IMR-90 (cell line): ENCODE measurements around the gene RAB5B. TPM values are rescaled to one million over a fixed set of nuclear protein-coding genes. Genes with fewer than 3 reads are reported as not detected.
A peak's percentile ranks its signal among the peaks of the same experiment; 100 is the strongest.

ENCODE experiments used
- ATAC-seq: fragments of 200-7000 bp; cut with Tn5 transposase; 2 replicates; pipeline ENCODE4 v1.9.1; 2020; ENCODE audit warnings: low read depth, mild to moderate bottlenecking, moderate library complexity
- BruUV-seq: library from RNA; stranded (reverse); fragments of 400-500 nt; replicated peaks from 2 replicates; lab custom pipeline; 2021; lab: Mats Ljungman, UMichigan
- CTCF ChIA-PET: fragments of 300-600 bp; formaldehyde crosslinking; extraction: SDS; loops from one replicate; lab custom pipeline; 2021; ENCODE audit warnings: antibody characterized with exemption; lab: Yijun Ruan, JAX
- POLR2A ChIA-PET: fragments of 300-600 bp; sonication (Branson Sonifier 250); formaldehyde crosslinking; loops from one replicate; lab custom pipeline; 2022; ENCODE audit warnings: antibody characterized with exemption; ENCODE audit not compliant: unreplicated experiment; lab: Charles Lee
- DNase-seq: peaks from one replicate; pipeline ENCODE4 v3.0.0; 2013
- H2AFZ ChIP-seq: replicated peaks from 2 replicates; pipeline ENCODE3; 2013; ENCODE audit warnings: low read length, mild to moderate bottlenecking; ENCODE audit not compliant: poor library complexity
- H2AK5ac ChIP-seq: 2 replicates; pipeline ENCODE4 v1.6.1; 2013; ENCODE audit warnings: low read depth, low read length, inconsistent platforms
- H2AK9ac ChIP-seq: replicated peaks from 2 replicates; pipeline ENCODE3; 2013; ENCODE audit warnings: mild to moderate bottlenecking, low read depth, low read length, moderate library complexity; ENCODE audit not compliant: poor library complexity
- H2BK120ac ChIP-seq: 2 replicates; pipeline ENCODE4 v1.6.1; 2013; ENCODE audit warnings: low read depth, low read length, inconsistent platforms
- H2BK15ac ChIP-seq: 3 replicates; pipeline ENCODE4 v1.6.1; 2013; ENCODE audit warnings: low read depth, low read length, inconsistent platforms
- H2BK20ac ChIP-seq: 2 replicates; pipeline ENCODE4 v1.6.1; 2013; ENCODE audit warnings: low read depth, mild to moderate bottlenecking, inconsistent platforms, low read length, moderate library complexity
- H2BK5ac ChIP-seq: 2 replicates; pipeline ENCODE4 v1.6.1; 2013; ENCODE audit warnings: mild to moderate bottlenecking, low read depth, low read length, inconsistent platforms; ENCODE audit not compliant: poor library complexity, severe bottlenecking
- H3K14ac ChIP-seq: replicated peaks from 2 replicates; pipeline ENCODE4 v1.6.1; 2013; ENCODE audit warnings: low read depth, low read length, inconsistent platforms
- H3K18ac ChIP-seq: 2 replicates; pipeline ENCODE4 v1.6.1; 2013; ENCODE audit warnings: low read depth, low read length, control low read depth
- H3K23ac ChIP-seq: 2 replicates; pipeline ENCODE4 v1.6.1; 2013; ENCODE audit warnings: low read depth, low read length, inconsistent platforms
- H3K27ac ChIP-seq: 2 replicates; pipeline ENCODE4 v1.5.1; 2013; ENCODE audit warnings: mild to moderate bottlenecking, control low read depth, low read length; ENCODE audit not compliant: insufficient read depth
- H3K27me3 ChIP-seq: 2 replicates; pipeline ENCODE4 v1.6.1; 2013; ENCODE audit warnings: low read length; ENCODE audit not compliant: control insufficient read depth, insufficient read depth
- H3K36me3 ChIP-seq: 2 replicates; pipeline ENCODE4 v1.6.1; 2013; ENCODE audit warnings: low read length, mixed read lengths; ENCODE audit not compliant: control insufficient read depth, insufficient read depth
- H3K4ac ChIP-seq: 2 replicates; pipeline ENCODE4 v1.6.1; 2013; ENCODE audit warnings: low read depth, low read length, inconsistent platforms
- H3K4me1 ChIP-seq: 2 replicates; pipeline ENCODE4 v1.6.1; 2013; ENCODE audit warnings: low read length, mixed read lengths; ENCODE audit not compliant: control insufficient read depth, insufficient read depth
- H3K4me2 ChIP-seq: 2 replicates; pipeline ENCODE4 v1.6.1; 2013; ENCODE audit warnings: low read depth, mild to moderate bottlenecking, control low read depth, low read length, moderate library complexity
- H3K4me3 ChIP-seq: 2 replicates; pipeline ENCODE4 v1.5.1; 2013; ENCODE audit warnings: low read depth, mild to moderate bottlenecking, control low read depth, low read length, moderate library complexity; ENCODE audit not compliant: insufficient read depth
- H3K56ac ChIP-seq: 2 replicates; pipeline ENCODE4 v1.6.1; 2013; ENCODE audit warnings: low read length, inconsistent platforms; ENCODE audit not compliant: insufficient read depth; ENCODE audit errors: extremely low read depth
- H3K79me1 ChIP-seq, 2 experiments: 2 replicates each; pipeline ENCODE4 v1.6.1; 2013; ENCODE audit warnings: low read length in 2 of 2, inconsistent platforms in 1 of 2, low read depth in 1 of 2
- H3K9ac ChIP-seq: 2 replicates; pipeline ENCODE4 v1.6.1; 2013; ENCODE audit warnings: low read depth, low read length, control low read depth
- H3K9me1 ChIP-seq: 2 replicates; pipeline ENCODE4 v1.6.1; 2013; ENCODE audit warnings: low read length, inconsistent platforms; ENCODE audit not compliant: insufficient read depth
- H3K9me3 ChIP-seq: 2 replicates; pipeline ENCODE4 v1.6.1; 2013; ENCODE audit warnings: low read length; ENCODE audit not compliant: control insufficient read depth, insufficient read depth
- H4K20me1 ChIP-seq: 2 replicates; pipeline ENCODE4 v1.6.1; 2013; ENCODE audit warnings: low read length, inconsistent platforms; ENCODE audit not compliant: insufficient read depth
- H4K5ac ChIP-seq: 2 replicates; pipeline ENCODE4 v1.6.1; 2013; ENCODE audit warnings: mild to moderate bottlenecking, low read depth, low read length, control low read depth
- H4K8ac ChIP-seq, 2 experiments: 2 replicates each; pipeline ENCODE4 v1.6.1; 2013; ENCODE audit warnings: low read depth in 2 of 2, low read length in 2 of 2, control low read depth in 1 of 2, inconsistent platforms in 1 of 2
- H4K91ac ChIP-seq: 2 replicates; pipeline ENCODE4 v1.6.1; 2013; ENCODE audit warnings: low read depth, low read length, inconsistent platforms; ENCODE audit not compliant: insufficient read depth
- BHLHE40 ChIP-seq: fragments of 150-350 bp; IDR thresholded peaks from 2 replicates; pipeline ENCODE4 v1.6.1; 2016; ENCODE audit warnings: mild to moderate bottlenecking, low read depth, low read length
- CEBPB ChIP-seq: IDR thresholded peaks from 2 replicates; pipeline ENCODE4 v1.6.1; 2012; ENCODE audit warnings: low read depth, low read length, improper control_type of control experiment
- CHD1 ChIP-seq: IDR thresholded peaks from 2 replicates; pipeline ENCODE4 v1.6.1; 2012; ENCODE audit warnings: low read depth, low read length, improper control_type of control experiment
- ELK1 ChIP-seq: fragments of 150-350 bp; IDR thresholded peaks from 2 replicates; pipeline ENCODE4 v1.6.1; 2016; ENCODE audit warnings: low read depth, mild to moderate bottlenecking, low read length, moderate library complexity, borderline replicate concordance
- FOS ChIP-seq: fragments of 150-350 bp; IDR thresholded peaks from 2 replicates; pipeline ENCODE4 v1.6.1; 2016; ENCODE audit warnings: low read depth, low read length
- MAFK ChIP-seq: IDR thresholded peaks from 2 replicates; pipeline ENCODE4 v1.6.1; 2012; ENCODE audit warnings: low read depth, low read length, improper control_type of control experiment
- MAZ ChIP-seq: IDR thresholded peaks from 2 replicates; pipeline ENCODE4 v1.6.1; 2012; ENCODE audit warnings: low read depth, mild to moderate bottlenecking, low read length, improper control_type of control experiment, moderate library complexity, borderline replicate concordance
- MXI1 ChIP-seq: IDR thresholded peaks from 2 replicates; pipeline ENCODE4 v1.6.1; 2012; ENCODE audit warnings: low read depth, mild to moderate bottlenecking, low read length, moderate library complexity, borderline replicate concordance
- RAD21 ChIP-seq: IDR thresholded peaks from 2 replicates; pipeline ENCODE4 v1.6.1; 2012; ENCODE audit warnings: low read length, improper control_type of control experiment
- RCOR1 ChIP-seq: IDR thresholded peaks from 2 replicates; pipeline ENCODE4 v1.6.1; 2012; ENCODE audit warnings: mild to moderate bottlenecking, low read length, improper control_type of control experiment; ENCODE audit not compliant: insufficient replicate concordance
- RFX5 ChIP-seq: IDR thresholded peaks from 2 replicates; pipeline ENCODE4 v1.8.0; 2012; ENCODE audit warnings: low read depth, mild to moderate bottlenecking, low read length, moderate library complexity
- SMC3 ChIP-seq: fragments of 150-350 bp; IDR thresholded peaks from 2 replicates; pipeline ENCODE4 v1.6.1; 2016; ENCODE audit warnings: low read depth, mild to moderate bottlenecking, antibody characterized with exemption, low read length, moderate library complexity
- USF2 ChIP-seq: fragments of 150-350 bp; IDR thresholded peaks from 2 replicates; pipeline ENCODE4 v1.6.1; 2017; ENCODE audit warnings: mild to moderate bottlenecking, antibody characterized with exemption, low read length, low read depth
- WGBS, 2 experiments: methylation state at CpG; one replicate each; pipeline versions ENCODE4 v1.1.5 to v1.1.7; 2013; ENCODE audit warnings: missing lambda C conversion rate in 2 of 2; ENCODE audit not compliant: insufficient read length in 1 of 2; ENCODE audit errors: extremely low coverage in 2 of 2; 5-methylcytosine and 5-hydroxymethylcytosine counted together
- dilution Hi-C: fragments of 300-500 bp; cut with HindIII; formaldehyde crosslinking; loops from one replicate; pipeline ENCODE4 v1.14.3; 2018; ENCODE audit warnings: low sequenced_read_pairs; ENCODE audit not compliant: unreplicated experiment
- in situ Hi-C: fragments of 300-500 bp; cut with MboI; formaldehyde crosslinking; loops from 3 replicates; pipeline ENCODE4 v1.14.3; 2019; ENCODE audit warnings: low sequenced_read_pairs, inconsistent platforms, mixed read lengths
- intact Hi-C: fragments of 100-400 bp; cut with micrococcal nuclease; formaldehyde crosslinking; loops from 2 replicates; pipeline ENCODE4 v1.10.0; 2022
- polyA plus RNA-seq, 3 experiments: library from polyadenylated mRNA; depleted of rRNA; stranded (reverse); fragments of >200 nt; gene quantifications; 2 replicates each; pipeline ENCODE4 v1.2.3, GENCODE V29; 2012; ENCODE audit warnings: low replicate concordance in 1 of 3
- total RNA-seq: library from RNA; depleted of rRNA; stranded (reverse); fragments of >200 nt; gene quantifications from 2 replicates; pipeline ENCODE4 v1.2.3, GENCODE V29; 2012
- TF ChIP-seq, protein P1 (sequence below): conservative IDR thresholded peaks from 2 replicates; pipeline ENCODE4 v1.5.1; 2012; ENCODE audit warnings: mild to moderate bottlenecking, low read depth, low read length, improper control_type of control experiment

RAB5B gene
- total and polyA plus RNA-seq, 2 of the 4 experiments (the other 2 are of a cell fraction), result 56.5 to 99.2 TPM

DNA sequence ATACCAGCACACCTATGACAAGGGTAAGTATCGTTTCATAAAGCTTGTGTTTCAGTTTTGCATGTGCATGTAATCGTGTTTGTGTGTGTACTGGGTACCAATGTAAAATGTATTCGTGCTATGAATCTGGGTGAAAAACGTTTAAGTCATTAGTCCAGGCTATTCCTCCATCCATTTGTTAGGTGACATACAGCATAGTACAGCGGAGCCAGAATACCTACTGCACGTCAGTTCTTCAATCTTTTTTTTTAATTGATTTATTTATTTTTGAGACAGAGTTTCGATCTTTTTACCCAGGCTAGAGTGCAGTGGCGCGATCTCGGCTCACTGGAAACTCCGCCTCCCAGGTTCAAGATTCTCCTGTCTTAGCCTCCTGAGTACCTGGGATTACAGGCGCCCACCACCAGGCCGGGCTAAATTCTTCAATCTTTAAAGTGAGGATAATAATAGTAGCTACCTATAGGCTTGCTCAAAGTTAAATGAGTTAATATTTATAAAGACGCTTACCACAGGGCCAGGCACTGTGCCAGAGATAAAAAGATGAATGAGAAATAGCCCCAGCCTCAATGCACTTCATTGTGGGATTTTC is 67.2 kb downstream of the RAB5B start:
- H4K5ac ChIP-seq, result peak overlapping the region; percentile 75
- H3K4me1 ChIP-seq, result no peaks in the 10 kb centered on the region; the same call in 1 of the 2 replicates
- CTCF ChIA-PET, result interaction anchor here (0.6 to 1.5 kb wide), 4 partner anchors 32 to 303 kb away, joined by 3 to 5 read pairs (median 3); partner anchors contain the start of gene SUOX
- H3K79me1 ChIP-seq, result peaks cover 9 to 32% of the 10 kb centered on the region in 2 experiments
- no peak overlapping the region; the same call in 1 of the 2 replicates for H3K18ac ChIP-seq
- no CpG with 5 or more reads among the region's 14 CpGs for WGBS, 2 experiments
- H3K27me3 ChIP-seq, result no peaks in the 10 kb centered on the region
- H3K4me2 ChIP-seq, result peak overlapping the region; percentile 79
- peak overlapping the region; percentile 91 for H2AFZ ChIP-seq
- 0 out of 2 replicates have a peak overlapping the region, but pooled peaks have one; percentile 26 for H3K56ac ChIP-seq
- H3K9me3 ChIP-seq, result no peaks in the 10 kb centered on the region
- no TSS peak for BruUV-seq
- H3K4ac ChIP-seq, result peak overlapping the region; percentile 67
- POLR2A ChIA-PET, result no interaction called here
- in situ Hi-C loops, result no loop called here
- intact Hi-C loops, result loop anchor here (1.0 to 10.0 kb wide), 3 partner anchors 45 to 304 kb away; partner anchors contain the start of genes ORMDL2 and SARNP
- no peak for DNase-seq
- H3K4me3 ChIP-seq, result peak overlapping the region; percentile 40; the same call in 1 of the 2 replicates
- peaks cover 21% of the 10 kb centered on the region for H4K20me1 ChIP-seq
- H2AK9ac ChIP-seq, result peak overlapping the region; percentile 8
- H3K23ac ChIP-seq, result peak overlapping the region; percentile 62; the same call in 1 of the 2 replicates
- H3K9ac ChIP-seq, result peak overlapping the region; percentile 38; the same call in 1 of the 2 replicates
- ATAC-seq, result peak; percentile 3
- peak overlapping the region; percentile 13; the same call in 1 of the 2 replicates for H2BK120ac ChIP-seq
- H3K9me1 ChIP-seq, result no peaks in the 10 kb centered on the region
- H4K8ac ChIP-seq, result peak overlapping the region; percentile 12 to 91
- H4K91ac ChIP-seq, result peak overlapping the region; percentile 66; the same call in 1 of the 2 replicates
- H2AK5ac ChIP-seq, result peak overlapping the region; percentile 41; the same call in 1 of the 2 replicates
- no peak overlapping the region for H2BK15ac ChIP-seq
- H3K14ac ChIP-seq, result peak overlapping the region; percentile 62
- peaks cover 26% of the 10 kb centered on the region for H3K36me3 ChIP-seq
- peak overlapping the region; percentile 51 for H2BK5ac ChIP-seq
- H3K27ac ChIP-seq, result no peak overlapping the region
- 0 out of 2 replicates have a peak overlapping the region, but pooled peaks have one; percentile 6 for H2BK20ac ChIP-seq
- dilution Hi-C loops, result no loop called here
- TF ChIP-seq, protein P1, sequence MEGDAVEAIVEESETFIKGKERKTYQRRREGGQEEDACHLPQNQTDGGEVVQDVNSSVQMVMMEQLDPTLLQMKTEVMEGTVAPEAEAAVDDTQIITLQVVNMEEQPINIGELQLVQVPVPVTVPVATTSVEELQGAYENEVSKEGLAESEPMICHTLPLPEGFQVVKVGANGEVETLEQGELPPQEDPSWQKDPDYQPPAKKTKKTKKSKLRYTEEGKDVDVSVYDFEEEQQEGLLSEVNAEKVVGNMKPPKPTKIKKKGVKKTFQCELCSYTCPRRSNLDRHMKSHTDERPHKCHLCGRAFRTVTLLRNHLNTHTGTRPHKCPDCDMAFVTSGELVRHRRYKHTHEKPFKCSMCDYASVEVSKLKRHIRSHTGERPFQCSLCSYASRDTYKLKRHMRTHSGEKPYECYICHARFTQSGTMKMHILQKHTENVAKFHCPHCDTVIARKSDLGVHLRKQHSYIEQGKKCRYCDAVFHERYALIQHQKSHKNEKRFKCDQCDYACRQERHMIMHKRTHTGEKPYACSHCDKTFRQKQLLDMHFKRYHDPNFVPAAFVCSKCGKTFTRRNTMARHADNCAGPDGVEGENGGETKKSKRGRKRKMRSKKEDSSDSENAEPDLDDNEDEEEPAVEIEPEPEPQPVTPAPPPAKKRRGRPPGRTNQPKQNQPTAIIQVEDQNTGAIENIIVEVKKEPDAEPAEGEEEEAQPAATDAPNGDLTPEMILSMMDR, result no peak
- no peak for TF ChIP-seq CEBPB
- TF ChIP-seq BHLHE40, result no peak
- no peak for TF ChIP-seq ELK1
- TF ChIP-seq RAD21, result no peak
- TF ChIP-seq SMC3, result no peak
- TF ChIP-seq MXI1, result no peak
- no peak for TF ChIP-seq USF2
- no peak for TF ChIP-seq MAZ
- TF ChIP-seq RCOR1, result no peak
- no peak for TF ChIP-seq CHD1
- TF ChIP-seq RFX5, result no peak
- no peak for TF ChIP-seq FOS
- TF ChIP-seq MAFK, result no peak
